Ovary (tissue), 3 donors: ENCODE measurements around the gene BLTP3B.

Experiments
- CTCF ChIP-seq, 3 donors: fragments of 450-650 bp in 2 of 3; fragments of 200-600 bp in 1 of 3; IDR thresholded peaks; one replicate each; pipeline versions ENCODE4 v1.5.1 to v1.8.0; 2016 to 2022; ENCODE audit warnings: antibody characterized with exemption in 3 of 3, mild to moderate bottlenecking in 1 of 3
- POLR2A ChIP-seq: fragments of 450-650 bp; IDR thresholded peaks from one replicate; pipeline ENCODE4 v1.6.1; 2017; ENCODE audit warnings: antibody characterized with exemption, mild to moderate bottlenecking, moderate library complexity
- donor health status: DM: no; HTN: no; CAD: no.

GRCh38 chr12:100128512-100128908 lies 14.2 kb downstream of the BLTP3B start:
- TF ChIP-seq CTCF (IDR thresholded peaks at IDR 0.05): no peak
- no peak for TF ChIP-seq POLR2A
